Measurements from ENCODE around the gene FOXN4. TPM values are rescaled to one million over a fixed set of nuclear protein-coding genes. Genes with fewer than 3 reads are reported as not detected.

Gene FOXN4
- total RNA-seq, 6 experiments from 2014 or later, result not detected

DNA sequence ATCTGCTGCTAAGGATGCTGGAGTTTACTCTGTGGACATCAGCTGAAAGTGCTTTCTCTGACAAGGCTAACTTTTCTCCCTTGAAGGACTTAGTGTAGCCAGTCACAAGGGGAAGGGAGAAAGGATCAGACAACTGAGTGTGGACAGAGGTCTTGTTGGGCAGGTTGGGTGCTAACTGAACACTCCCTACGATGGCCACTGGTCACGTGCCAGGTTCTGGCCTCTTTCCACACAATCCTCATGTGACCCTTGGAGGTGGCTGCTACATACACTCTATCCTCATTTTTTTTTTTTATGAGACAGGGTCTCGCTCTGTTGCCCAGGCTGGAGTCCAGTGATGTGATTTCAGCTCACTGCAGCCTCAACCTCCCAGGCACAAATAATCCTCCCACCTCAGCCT, 39.7 kb downstream of the FOXN4 start:
- Mint-ChIP-seq H3K9me3 (no peaks in the 10 kb centered on the region; the same call in 1 of the 2 replicates), H3K27ac (no peak overlapping the region), H3K27me3 (ENCODE audit: insufficient read depth) (peaks cover 11% of the 10 kb centered on the region), H3K4me3 (no peak overlapping the region), H3K4me1 (ENCODE audit: low read depth) (no peaks in the 10 kb centered on the region), H3K36me3 (ENCODE audit: low read depth) (no peaks in the 10 kb centered on the region)
- no peak for DNase-seq
- TF ChIP-seq, protein P1, sequence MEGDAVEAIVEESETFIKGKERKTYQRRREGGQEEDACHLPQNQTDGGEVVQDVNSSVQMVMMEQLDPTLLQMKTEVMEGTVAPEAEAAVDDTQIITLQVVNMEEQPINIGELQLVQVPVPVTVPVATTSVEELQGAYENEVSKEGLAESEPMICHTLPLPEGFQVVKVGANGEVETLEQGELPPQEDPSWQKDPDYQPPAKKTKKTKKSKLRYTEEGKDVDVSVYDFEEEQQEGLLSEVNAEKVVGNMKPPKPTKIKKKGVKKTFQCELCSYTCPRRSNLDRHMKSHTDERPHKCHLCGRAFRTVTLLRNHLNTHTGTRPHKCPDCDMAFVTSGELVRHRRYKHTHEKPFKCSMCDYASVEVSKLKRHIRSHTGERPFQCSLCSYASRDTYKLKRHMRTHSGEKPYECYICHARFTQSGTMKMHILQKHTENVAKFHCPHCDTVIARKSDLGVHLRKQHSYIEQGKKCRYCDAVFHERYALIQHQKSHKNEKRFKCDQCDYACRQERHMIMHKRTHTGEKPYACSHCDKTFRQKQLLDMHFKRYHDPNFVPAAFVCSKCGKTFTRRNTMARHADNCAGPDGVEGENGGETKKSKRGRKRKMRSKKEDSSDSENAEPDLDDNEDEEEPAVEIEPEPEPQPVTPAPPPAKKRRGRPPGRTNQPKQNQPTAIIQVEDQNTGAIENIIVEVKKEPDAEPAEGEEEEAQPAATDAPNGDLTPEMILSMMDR (IDR thresholded peaks at IDR 0.05), result no peak

DNA sequence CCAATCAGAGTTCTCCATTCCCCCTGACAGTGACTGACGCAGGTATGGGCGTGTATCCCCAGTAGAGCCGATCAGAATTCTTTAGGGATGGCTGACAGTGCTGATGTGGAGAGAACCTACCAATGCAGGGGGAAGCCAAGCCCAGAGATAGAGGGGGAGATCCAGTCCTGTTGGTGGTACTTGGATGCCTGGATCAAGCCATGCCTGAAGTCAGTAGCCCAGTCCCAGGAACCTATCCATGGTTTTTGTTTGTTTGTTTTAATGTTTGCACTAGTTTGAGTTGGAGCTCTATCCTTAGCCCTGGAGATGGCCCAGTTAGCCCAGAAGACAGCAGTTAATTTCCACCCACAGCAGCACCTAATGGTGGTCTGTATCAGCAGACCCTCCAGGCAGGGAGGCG, 40.2 kb downstream of the FOXN4 start:
- TF ChIP-seq, protein P1 (IDR thresholded peaks at IDR 0.05), result no peak
- no peaks in the 10 kb centered on the region; the same call in 1 of the 2 replicates for H3K9me3 Mint-ChIP-seq
- H3K27ac Mint-ChIP-seq, result no peak overlapping the region
- no peak for DNase-seq
- peaks cover 7% of the 10 kb centered on the region for H3K27me3 Mint-ChIP-seq (ENCODE audit: insufficient read depth)
- no peaks in the 10 kb centered on the region for H3K4me1 Mint-ChIP-seq (ENCODE audit: low read depth)
- no peaks in the 10 kb centered on the region for H3K36me3 Mint-ChIP-seq (ENCODE audit: low read depth)
- no peak overlapping the region for H3K4me3 Mint-ChIP-seq

DNA sequence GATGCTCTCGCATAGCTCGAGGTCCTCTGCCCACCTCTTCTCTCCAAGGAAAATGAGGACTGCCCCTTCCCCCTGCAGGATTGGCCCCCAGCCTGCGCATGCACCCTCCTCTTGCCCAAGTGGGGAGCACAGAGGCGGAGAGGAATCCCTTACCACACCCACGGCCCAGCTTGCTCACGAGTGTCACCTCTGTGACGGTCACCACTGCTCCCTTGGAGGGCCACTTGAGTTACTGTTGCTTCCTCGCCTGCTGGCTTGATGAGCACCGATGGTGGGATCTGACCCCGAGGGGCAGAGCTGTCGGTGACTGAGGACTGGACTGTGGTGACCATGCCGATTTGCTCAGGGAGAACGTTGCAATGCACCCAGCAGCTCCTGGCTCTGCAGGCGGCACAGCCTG, 41.7 kb downstream of the FOXN4 start:
- H3K27me3 Mint-ChIP-seq (ENCODE audit: insufficient read depth), result peaks cover 5% of the 10 kb centered on the region
- H3K36me3 Mint-ChIP-seq (ENCODE audit: low read depth), result no peaks in the 10 kb centered on the region
- H3K4me1 Mint-ChIP-seq (ENCODE audit: low read depth), result no peaks in the 10 kb centered on the region
- no peak for DNase-seq
- no peak overlapping the region for H3K27ac Mint-ChIP-seq
- no peak overlapping the region for H3K4me3 Mint-ChIP-seq
- TF ChIP-seq, protein P1 (IDR thresholded peaks at IDR 0.05), result no peak
- H3K9me3 Mint-ChIP-seq, result no peaks in the 10 kb centered on the region; the same call in 1 of the 2 replicates

DNA sequence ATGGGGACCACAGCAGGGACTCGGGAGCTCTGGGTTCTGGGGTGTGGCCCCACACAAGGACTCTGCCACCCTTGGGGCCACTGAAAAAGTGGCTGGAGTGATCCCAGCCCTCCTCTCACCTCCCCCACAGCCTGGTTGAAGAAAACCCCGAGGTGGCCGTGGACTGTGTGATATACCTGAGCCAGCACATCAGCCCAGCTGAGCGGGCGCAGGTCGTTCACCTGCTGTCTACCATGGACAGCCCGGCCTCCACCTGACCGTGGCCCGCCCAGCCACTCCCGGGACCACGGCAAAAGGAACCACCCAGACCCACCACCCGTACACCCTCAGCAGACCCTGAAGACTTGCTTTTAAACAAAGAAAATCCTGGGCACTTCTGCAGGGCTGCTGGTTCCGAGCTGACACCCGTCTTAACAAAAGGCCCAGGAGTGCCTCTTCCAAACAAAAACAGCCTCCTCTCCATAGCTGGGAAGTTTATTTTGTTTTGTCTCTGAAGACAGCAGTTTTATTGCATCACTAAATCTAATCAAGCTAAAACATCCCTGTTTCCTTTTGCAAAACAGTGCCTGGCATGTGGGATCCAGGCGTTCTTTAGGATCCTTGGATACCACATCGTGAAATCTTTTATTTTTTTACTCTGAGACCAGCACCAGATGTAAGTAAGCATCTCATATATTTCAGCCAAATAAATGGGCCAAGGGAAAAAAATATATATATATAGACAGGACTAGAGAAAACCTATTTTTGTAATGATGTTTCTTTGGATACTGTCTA, 42.8 kb downstream of the FOXN4 start:
- DNase-seq, result no peak
- no peaks in the 10 kb centered on the region; the same call in 1 of the 2 replicates for H3K9me3 Mint-ChIP-seq
- H3K4me3 Mint-ChIP-seq, result no peak overlapping the region
- H3K36me3 Mint-ChIP-seq (ENCODE audit: low read depth), result no peaks in the 10 kb centered on the region
- H3K4me1 Mint-ChIP-seq (ENCODE audit: low read depth), result no peaks in the 10 kb centered on the region
- TF ChIP-seq, protein P1 (IDR thresholded peaks at IDR 0.05), result no peak
- H3K27ac Mint-ChIP-seq, result no peak overlapping the region
- peaks cover 5% of the 10 kb centered on the region for H3K27me3 Mint-ChIP-seq (ENCODE audit: insufficient read depth)

DNA sequence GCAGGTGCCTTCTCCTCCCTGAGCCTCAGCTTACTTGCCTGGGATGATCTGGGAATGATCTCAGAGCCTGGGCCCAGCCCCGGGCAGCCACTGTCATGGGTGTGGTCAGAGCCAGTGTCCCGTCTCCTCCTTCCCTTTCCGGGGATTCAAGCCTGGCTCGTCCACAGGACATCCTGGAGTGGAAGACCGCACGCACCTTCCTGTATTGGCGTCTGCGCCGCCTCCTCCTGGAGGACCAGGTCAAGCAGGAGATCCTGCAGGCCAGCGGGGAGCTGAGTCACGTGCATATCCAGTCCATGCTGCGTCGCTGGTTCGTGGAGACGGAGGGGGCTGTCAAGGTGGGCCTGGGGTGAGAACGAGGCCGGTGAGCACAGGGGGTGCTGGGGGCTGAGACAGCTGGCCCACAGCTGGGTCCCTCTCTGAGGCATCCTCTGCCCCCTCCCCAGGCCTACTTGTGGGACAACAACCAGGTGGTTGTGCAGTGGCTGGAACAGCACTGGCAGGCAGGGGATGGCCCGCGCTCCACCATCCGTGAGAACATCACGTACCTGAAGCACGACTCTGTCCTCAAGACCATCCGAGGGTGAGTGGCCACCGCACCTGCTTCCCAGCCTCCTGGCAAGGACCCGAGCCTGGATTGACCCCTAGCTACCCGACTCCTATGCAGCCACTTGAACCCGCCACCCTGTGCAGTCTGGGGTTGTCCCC, 44.0 kb downstream of the FOXN4 start:
- Mint-ChIP-seq H3K27ac (no peak overlapping the region), H3K4me1 (ENCODE audit: low read depth) (no peaks in the 10 kb centered on the region), H3K27me3 (ENCODE audit: insufficient read depth) (peaks cover 5% of the 10 kb centered on the region), H3K9me3 (no peaks in the 10 kb centered on the region; the same call in 1 of the 2 replicates), H3K36me3 (ENCODE audit: low read depth) (no peaks in the 10 kb centered on the region), H3K4me3 (no peak overlapping the region)
- TF ChIP-seq, protein P1 (IDR thresholded peaks at IDR 0.05), result no peak
- DNase-seq, result no peak
